GM21423 (cell line): ENCODE measurements around the gene NEDD4L.
A peak's percentile ranks its signal among the peaks of the same experiment; 100 is the strongest.

ENCODE experiments used
- ATAC-seq: cut with Tn5 transposase; IDR thresholded peaks from one replicate; pipeline ENCODE4 v1.9.1; 2021; ENCODE audit warnings: mild to moderate bottlenecking, moderate library complexity; ENCODE audit not compliant: unreplicated experiment

Gene NEDD4L

DNA sequence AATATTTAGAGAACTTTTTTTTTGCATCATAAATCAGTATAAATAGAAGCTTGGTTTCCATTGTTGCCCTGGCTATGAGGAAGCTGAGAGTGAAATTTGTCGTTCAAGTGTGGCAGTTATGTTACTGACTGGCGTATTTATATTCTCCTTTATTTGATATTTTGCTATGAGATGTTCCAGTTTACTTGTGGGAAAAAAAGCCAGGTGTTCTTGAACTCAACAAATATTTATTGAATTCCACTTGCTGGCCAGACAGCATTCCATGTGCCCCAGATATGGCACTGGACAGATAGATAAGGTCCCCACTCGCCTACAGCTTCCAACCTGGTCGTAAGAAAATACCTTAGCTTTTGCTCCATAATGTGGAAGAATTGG lies 44.7 kb downstream of the NEDD4L start:
- no peak for ATAC-seq

DNA sequence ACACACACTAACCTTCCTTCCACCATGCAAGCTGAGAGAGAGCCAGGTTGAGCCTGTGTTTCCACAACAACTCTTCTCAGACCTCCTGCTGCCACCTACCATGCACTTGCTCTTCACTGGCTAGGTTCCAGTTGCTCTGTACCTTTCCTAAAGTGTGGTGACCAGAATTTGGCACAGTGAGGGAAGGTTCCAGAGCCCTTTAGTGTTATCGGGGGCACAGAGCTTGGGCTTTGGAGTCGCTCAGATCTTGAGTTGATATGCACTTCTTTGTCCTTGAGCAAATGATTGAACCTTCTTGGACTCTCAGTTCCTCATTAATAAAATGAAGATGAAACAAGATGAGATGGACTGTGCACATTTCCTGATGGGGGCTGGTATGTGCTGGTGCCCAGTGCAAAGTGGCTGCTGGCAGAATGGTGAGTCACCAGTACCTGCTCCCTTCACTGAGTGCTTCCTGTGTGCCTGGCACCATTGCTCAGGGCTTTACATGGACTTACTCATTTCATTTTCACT lies 47.1 kb downstream of the NEDD4L start:
- peak; percentile 97 for ATAC-seq

DNA sequence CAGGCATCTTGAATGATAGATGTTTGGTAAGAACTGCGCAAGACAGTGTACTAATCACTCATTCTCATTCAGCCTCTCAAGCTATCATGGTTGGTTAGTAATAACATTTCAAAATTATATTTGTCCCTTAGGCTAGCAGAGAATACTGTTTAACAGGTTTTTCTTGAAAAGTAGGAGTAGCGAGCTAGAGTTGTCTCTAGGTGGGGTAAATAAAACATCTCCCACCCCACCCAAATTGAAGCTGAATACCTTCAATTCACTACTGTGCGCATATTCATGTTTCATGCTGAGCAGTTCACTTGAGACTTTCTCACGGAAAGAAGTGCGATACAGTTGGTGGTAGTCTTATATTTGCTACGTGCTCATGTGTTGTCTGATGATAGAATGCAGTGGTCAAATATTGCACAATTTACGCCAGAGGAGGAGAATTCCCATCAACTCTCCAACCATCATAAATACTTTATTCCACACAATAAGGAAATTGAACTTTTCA lies 49.3 kb downstream of the NEDD4L start:
- ATAC-seq = no peak

DNA sequence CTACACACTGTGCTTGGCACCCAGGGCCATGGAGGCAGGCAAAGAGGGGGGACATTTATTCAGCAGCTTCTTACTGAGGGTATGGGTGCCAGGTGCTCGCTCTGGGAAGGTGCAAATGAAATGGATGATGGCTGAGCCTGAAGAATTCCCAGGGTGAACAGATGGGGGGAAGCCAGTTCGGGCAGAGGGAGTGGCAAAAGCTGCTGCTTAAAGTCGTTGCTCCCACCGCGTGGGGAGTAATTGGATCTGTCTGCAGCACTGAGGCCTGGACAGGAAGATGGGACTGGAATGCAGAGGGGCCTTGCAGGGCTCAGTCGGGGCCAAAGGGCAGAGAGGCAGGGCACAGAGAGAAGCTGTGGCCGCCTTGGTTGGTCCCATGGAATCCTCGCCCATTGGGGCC lies 51.2 kb downstream of the NEDD4L start:
- no peak for ATAC-seq

DNA sequence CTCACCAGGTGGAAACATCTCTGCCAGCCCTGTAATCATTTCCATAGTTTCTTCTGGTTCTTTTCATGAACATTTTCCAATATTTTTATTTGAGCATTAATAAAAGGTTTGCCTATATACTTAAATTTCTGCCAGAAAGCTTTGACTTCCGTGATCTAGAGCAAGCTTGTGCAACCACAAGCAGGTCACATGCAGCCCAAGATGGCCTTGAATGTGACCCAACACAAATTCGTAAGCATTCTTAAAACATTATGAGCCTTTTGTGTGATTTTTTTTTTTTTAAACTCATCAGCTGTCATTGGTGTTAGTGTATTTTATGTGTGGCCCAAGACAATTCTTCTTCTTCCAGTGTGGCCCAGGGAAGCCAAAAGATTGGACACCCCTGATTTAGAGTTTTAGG lies 51.6 kb downstream of the NEDD4L start:
- no peak for ATAC-seq

DNA sequence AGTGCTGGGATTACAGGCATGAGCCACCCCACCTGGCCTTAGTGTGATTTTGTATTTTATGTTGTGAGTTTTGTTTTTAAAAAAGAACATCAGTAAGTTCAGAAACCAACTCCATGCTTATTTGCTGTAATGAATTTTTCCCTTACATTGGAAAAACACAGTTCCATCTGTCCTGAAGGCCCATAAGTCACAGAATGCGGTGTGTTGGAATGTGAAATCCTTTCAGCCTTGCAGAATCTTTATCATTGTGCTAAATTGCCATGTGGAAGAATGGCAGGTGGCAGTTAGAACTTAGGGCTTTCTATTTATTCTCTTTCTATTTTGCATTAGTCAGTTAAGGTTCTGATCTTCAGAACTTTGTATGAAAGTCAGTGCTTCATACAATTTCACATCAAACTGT lies 52.6 kb downstream of the NEDD4L start:
- no peak for ATAC-seq

DNA sequence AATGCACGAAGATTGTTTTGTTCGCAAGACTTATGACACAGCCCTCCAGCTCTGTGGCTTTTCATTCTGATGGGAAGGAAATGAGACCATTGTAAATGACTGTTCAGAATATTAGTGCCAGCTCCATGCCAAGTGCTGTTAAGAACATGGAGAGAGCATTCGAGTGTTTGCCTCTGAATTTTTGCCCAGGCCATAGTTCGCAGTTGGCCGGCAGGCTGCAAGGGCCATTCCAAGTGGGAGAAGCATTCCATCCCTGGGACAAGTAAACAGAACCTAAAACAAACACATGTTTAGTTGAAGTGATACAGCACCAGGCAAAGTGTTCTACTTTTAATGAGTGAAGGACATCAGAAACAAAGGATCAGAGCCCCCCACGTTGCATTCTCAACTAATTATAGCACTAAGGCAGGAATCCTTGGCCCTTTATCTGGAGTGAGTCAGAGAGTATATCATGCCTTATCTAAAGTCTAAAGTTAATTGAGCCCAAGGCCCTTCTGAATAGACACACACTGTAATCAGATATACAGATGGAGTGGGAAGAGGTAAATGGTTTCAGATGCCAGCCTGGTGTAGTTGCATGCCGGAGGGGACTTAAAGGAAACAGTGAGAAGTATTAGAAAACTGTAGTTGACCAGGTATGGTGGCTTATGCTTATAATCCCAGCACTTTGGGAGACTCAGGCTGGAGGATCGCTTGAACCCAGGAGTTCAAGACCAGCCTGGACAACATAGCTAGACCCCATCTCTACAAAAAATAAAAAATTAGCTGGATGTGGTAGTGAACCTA lies 53.3 kb downstream of the NEDD4L start:
- no peak for ATAC-seq

DNA sequence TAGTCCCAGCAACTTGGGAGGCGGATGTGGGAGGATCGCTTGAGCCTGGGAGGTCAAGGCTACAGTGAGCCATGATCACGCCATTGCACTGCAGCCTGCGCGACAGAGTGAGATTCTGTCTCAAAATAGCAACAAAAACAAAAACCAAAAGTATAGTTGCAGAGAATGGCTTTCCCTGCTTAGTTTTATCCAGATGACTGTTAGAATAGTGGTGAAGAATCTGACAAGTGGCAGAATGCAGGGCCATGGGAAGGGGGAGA lies 53.8 kb downstream of the NEDD4L start:
- no peak for ATAC-seq

DNA sequence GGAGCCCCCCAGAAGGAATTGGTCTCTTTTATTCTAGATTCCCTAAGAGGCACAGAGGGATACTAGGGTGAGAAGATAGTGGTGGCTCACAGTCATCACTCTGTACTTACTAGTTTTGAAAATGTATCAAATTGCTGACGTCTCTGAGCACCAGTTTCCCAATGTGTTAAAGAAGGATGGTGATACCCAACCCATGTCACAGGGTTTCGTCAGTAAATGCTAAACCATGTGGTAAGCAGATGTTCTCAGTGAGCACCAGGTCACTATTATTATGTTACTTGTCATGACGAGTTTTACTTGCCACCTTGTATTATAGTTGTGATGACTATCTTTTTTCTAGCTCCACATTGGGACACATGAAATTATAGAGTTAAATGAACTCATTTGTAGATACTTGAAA lies 54.7 kb downstream of the NEDD4L start:
- ATAC-seq = no peak

DNA sequence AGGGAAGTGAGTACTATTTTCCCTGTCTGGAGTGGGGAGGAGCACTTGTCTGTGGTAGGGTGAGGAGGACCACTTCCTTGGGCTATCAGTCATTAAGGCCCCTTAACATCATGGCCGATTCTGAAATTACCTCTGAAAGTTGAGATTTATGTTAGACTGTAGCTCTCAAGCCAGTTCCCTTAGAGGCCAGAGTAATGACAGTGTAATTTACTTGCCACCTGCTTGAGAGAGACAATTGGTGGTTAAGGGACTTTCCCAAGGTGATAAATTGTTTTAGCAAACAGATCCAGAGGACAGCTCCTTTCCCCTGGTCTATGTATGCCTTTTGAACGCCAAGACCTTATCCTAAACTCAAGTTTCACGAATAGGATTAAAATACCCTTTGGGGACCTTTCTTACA lies 56.1 kb downstream of the NEDD4L start:
- peak; percentile 56 for ATAC-seq

DNA sequence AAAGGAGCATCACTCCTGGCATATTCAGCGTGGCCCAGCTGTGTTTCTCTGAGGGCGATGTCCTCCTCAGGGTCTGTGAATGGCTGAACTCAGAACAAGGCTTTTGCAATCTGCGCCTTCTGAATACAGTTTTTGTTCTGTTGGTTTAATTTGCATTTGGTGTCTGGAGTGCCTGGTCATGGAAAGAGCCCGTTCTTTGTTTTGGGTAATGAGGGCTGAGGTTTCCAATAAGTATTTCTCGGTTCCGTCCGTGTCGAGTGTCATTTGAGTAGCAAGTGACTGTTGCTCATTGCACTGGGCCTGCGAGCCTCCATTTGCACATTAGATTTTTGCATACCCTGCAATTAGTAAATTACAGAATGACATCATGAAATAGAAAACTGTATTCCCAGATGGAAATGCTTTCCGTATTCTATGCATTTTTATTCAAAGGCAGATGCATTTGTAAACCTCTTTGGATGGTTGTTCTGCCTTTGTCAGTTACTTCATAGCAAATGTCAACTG lies 57.3 kb downstream of the NEDD4L start:
- ATAC-seq = no peak

DNA sequence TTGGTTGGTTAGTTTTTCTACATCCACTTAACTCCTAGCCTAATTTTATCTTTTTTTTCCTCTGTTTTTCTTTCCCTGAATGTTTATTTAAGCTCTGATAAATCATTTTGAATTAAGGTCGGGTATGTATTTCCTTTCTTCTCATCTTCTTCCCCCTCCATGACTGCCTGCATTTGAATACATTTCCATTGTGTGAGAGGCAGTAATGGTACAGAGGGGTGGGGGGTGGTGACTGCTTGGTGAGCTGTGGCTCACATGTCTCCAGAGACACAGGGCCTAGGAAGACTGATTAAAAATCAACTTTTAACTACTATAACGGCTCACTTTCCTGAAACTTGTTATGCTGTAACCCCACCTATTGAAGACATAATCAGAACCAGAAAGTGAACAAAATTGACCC lies 58.0 kb downstream of the NEDD4L start:
- ATAC-seq = no peak

DNA sequence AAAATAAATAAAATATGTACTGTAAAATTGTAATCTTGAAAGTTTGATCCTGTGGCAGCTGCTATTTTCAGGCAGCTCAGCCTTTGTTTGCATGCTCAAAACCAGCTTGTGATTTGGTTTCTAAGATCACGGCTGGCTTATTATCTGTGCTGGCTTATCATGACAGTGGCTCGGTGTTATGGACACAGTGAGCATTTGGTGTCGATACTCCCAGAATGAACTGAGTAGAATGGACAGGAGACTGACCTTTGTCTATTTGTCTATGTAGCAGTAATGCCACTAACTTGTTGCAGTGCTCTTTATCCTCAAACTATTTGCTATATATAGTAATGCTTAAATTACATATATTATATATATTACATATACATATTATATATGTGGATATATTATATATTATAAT lies 58.8 kb downstream of the NEDD4L start:
- ATAC-seq = no peak

DNA sequence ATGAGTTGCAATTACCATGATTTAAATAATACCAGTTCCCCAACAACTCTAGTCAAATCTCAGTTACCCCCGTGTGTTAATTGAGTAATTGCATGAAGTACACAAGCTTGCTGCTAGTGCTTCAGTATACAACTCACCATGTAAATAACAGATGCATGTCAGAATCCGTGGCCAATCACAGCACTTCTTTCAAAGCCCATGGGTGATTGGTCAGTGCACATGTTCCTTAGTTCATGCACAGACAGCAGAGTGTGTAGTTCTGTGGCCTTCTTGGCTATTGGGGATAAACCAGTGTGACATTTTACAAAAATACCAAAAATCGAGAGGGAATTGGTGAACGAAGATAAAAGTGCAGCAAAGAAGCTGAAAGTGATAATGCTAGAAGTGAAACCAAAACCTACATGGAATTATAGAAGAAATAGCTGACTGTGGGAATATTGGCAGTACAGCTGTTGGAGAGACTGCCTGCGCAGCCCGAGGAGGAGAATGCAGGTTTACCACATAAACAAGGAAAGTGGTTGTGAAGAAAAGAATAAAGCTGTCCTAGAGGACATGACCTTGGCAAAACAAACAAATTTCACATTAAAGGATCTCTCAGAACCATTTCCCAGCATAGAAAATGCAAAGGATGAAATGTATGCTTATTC lies 59.4 kb downstream of the NEDD4L start:
- ATAC-seq = no peak

DNA sequence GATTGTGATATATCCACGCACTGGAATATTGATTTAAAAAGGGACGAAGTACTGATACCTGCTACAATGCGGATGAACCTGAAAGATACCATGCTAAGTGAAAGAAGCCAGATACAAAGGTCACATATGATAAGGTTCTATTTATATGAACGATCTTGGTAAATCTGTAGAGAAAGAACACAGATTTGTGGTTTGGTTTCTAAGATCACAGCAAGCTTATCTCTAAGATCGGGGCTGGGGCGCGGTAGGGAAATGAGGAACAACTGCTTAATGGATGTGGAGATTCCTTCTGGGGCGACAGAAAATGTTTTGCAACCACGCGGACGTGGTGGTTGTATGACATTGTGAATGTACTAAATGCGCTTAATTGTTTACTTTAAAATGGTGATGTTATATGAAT lies 60.1 kb downstream of the NEDD4L start:
- ATAC-seq = no peak

DNA sequence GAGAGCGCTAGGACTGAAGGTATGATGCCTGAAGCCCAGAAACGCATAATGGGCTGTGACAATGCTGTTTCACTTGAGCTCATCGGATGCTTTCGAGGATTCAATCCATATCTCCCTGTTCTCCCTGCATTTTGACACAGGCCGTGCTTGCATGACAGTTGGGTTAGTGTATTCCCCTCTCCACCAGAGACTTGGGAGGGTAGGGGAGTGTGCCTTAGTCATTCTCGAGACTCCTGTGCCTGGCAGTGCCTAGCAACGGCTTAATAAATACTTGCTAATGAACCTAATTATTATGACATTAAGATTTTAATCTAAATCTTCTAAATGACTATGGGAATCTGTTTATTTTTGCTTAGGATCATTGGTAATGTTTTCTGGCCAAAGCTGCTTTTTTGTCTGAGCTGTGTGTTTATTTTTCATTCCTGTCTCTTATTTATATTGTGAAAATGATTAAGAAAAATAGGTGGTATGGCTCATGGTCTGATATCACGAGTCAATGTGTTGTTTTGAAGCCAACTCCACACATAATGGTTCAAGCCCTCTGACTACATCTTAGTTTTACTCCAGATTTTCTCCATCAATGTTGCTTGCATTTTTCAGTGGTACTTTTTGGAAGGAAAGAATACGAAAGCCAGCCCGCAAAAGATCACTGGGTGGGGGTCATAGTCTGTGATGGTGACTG lies 61.3 kb downstream of the NEDD4L start:
- ATAC-seq = no peak

DNA sequence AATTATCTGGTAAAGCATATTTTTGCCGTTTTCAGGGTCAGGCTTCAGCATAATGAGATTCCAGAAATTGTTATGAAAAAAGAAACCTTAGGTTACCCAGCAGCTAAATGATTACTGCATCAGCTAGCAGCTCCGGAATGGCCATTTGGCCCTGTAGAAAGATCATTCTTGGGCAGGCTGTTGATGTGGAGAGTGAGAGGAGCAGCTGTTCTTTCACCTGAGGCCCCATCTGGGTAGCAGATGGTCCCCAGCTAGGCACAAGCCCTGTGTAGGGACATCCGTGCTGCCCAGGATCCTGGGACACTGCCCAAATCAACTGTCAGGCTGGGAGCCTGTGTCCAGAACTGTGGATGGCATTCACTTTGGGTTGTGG lies 61.8 kb downstream of the NEDD4L start:
- no peak for ATAC-seq

DNA sequence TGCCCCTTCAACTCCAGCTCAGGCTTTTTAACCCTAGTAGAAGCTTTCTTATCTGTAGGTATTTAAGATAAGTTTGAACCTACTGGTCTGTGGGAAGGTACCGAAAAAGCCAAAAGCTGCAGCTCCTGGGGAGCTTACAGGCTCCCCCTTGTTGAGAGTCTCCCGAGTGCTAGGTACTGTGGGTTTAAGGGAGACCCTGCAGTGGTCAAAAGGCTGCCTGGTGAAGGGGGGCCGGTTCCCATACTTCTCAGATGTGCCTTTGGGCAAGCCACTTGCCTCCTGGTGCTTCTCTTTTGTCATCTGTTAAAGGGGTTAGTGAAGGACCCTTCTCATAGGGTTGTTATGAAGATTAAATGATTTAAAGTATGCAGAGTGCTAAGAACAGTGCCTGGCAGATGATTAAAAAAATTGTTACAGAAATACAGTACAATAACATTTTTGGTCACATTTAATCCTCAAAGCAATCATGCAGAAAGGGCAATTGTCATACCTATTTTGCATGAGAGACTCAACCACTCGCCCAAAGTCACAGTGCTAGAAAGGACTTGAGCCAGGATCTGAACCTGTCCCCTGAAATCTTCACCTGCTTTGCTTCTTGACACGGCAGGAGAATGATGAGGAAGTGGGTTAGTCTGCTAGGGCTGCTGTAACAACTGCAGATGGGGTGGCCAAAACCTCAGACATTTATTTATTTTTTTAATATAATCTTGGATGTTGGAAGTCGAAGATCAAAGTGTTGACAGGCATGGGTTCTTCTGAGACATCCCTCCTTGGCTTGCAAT lies 62.5 kb downstream of the NEDD4L start:
- no peak for ATAC-seq

DNA sequence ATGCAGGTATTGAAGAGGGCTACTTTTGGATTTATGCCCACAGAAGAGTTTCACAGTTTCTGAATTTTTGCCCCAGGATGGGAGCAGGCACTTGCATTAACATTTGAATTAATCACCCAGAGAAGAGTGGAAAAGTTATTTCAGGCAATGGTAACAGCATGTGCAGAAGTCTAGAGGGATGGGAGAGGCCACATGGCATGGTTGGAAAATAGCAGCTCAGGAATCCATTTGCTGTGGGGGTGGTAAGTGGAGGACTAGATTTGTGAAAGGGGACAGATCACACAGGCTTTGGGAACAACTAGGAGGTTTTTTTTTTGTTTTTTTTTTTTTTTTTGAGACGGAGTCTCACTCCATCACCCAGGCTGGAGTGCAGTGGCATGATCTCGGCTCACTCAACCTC lies 65.2 kb downstream of the NEDD4L start:
- no peak for ATAC-seq

DNA sequence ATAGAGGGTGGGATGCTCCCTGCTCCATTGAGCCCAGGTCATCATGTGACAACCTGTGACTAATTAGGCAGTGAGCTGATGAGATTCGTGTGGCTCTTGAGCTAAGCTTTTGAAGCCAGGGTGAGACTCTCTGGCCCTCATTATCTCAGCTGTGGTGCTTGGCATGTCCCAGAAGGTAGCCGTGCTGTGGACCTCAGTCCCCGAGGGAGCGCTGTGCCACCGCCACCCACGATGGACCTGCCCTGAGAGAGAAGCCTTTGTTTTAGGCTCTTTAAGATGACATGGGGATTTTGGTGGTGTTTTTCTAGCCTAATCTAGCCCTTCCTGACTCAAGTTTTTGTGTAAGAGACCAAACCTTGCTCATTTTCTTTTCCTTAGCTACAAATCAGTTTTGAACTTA lies 66.4 kb downstream of the NEDD4L start:
- no peak for ATAC-seq

DNA sequence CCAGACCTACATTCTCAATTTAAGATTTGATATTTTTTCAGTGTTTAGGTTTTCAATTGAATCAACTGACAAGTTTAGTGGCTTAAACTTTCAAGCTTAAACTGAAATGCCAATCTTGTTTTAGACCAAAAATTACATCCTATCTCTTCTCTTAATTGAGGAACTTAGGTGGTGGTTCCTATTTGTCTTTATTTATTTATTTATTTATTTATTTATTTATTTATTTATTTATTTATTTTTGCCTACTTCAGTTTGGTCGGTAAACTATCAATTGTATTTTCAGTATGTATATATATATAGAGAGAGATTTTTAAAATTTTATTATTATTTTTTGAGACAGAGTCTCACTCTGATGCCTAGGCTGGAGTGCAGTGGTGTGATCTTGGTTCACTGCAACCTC lies 68.1 kb downstream of the NEDD4L start:
- no peak for ATAC-seq
